Astrocyte (in vitro differentiated cells and primary cell): ENCODE results near the gene FBXW2. TPM values are rescaled to one million over a fixed set of nuclear protein-coding genes. Genes with fewer than 3 reads are reported as not detected.
"Not testable (repeated sequence)": the region's sequence is repeated elsewhere in the genome, so short reads cannot be mapped to it uniquely, and the experiment has no call there.

Experiments
- DNase-seq: peaks from one replicate; pipeline ENCODE4 v3.0.0-alpha.2; 2010; ENCODE audit warnings: low read depth
- FAIRE-seq: peaks from 2 replicates; lab custom pipeline; 2011; peaks lifted over from hg19 to GRCh38; lab: Jason Lieb, UNC
- H2AFZ ChIP-seq: 2 replicates; pipeline ENCODE4 v1.6.0; 2012; ENCODE audit warnings: low read depth, low read length, inconsistent platforms
- H3K27ac ChIP-seq: 2 replicates; pipeline ENCODE4 v1.5.1; 2011; ENCODE audit warnings: low read depth, low read length, inconsistent platforms
- H3K27me3 ChIP-seq: 2 replicates; pipeline ENCODE4 v1.6.0; 2011; ENCODE audit warnings: low read length, inconsistent platforms; ENCODE audit not compliant: insufficient read depth
- H3K36me3 ChIP-seq: 2 replicates; pipeline ENCODE4 v1.5.1; 2011; ENCODE audit warnings: low read length, inconsistent platforms; ENCODE audit not compliant: insufficient read depth
- H3K4me1 ChIP-seq: 2 replicates; pipeline ENCODE4 v1.5.1; 2011; ENCODE audit warnings: low read length, inconsistent platforms; ENCODE audit not compliant: insufficient read depth
- H3K4me2 ChIP-seq: 2 replicates; pipeline ENCODE4 v1.6.0; 2012; ENCODE audit warnings: low read length, inconsistent platforms
- H3K4me3 ChIP-seq: 2 replicates; pipeline ENCODE4 v1.5.1; 2011; ENCODE audit warnings: low read depth, mild to moderate bottlenecking, low read length, inconsistent platforms; ENCODE audit not compliant: insufficient read depth
- H3K79me2 ChIP-seq: 2 replicates; pipeline ENCODE4 v1.6.0; 2012; ENCODE audit warnings: mild to moderate bottlenecking, low read length, inconsistent platforms; ENCODE audit not compliant: insufficient read depth
- H3K9ac ChIP-seq: 2 replicates; pipeline ENCODE4 v1.6.0; 2012; ENCODE audit warnings: mild to moderate bottlenecking, low read length, inconsistent platforms
- H3K9me3 ChIP-seq: 2 replicates; pipeline ENCODE4 v1.5.1; 2012; ENCODE audit warnings: low read depth, mild to moderate bottlenecking, low read length, inconsistent platforms; ENCODE audit not compliant: insufficient read depth
- H4K20me1 ChIP-seq: 2 replicates; pipeline ENCODE4 v1.6.0; 2012; ENCODE audit warnings: low read length, inconsistent platforms; ENCODE audit not compliant: insufficient read depth
- H3K27ac Mint-ChIP-seq: one replicate; pipeline ENCODE4 v1.8.0; 2021; ENCODE audit warnings: mild to moderate bottlenecking, mixed read lengths; ENCODE audit not compliant: unreplicated experiment
- H3K27me3 Mint-ChIP-seq: one replicate; pipeline ENCODE4 v1.8.0; 2021; ENCODE audit warnings: low read depth, mixed read lengths; ENCODE audit not compliant: unreplicated experiment
- H3K36me3 Mint-ChIP-seq: one replicate; pipeline ENCODE4 v1.8.0; 2021; ENCODE audit warnings: low read depth, mixed read lengths; ENCODE audit not compliant: unreplicated experiment
- H3K4me1 Mint-ChIP-seq: one replicate; pipeline ENCODE4 v1.8.0; 2021; ENCODE audit warnings: low read depth, mixed read lengths; ENCODE audit not compliant: unreplicated experiment
- H3K4me3 Mint-ChIP-seq: one replicate; pipeline ENCODE4 v1.8.0; 2021; ENCODE audit warnings: mild to moderate bottlenecking, moderate library complexity, mixed read lengths; ENCODE audit not compliant: unreplicated experiment
- H3K9me3 Mint-ChIP-seq: one replicate; pipeline ENCODE4 v1.8.0; 2021; ENCODE audit warnings: mild to moderate bottlenecking, mixed read lengths; ENCODE audit not compliant: unreplicated experiment
- EZH2 ChIP-seq: IDR thresholded peaks from 2 replicates; pipeline ENCODE4 v1.6.1; 2012; ENCODE audit warnings: mild to moderate bottlenecking, low read length, inconsistent platforms; ENCODE audit not compliant: insufficient read depth
- total RNA-seq: library from RNA; stranded (reverse); gene quantifications from 2 replicates; pipeline ENCODE4 v1.2.1, GENCODE V29; 2021
- TF ChIP-seq, protein P1 (sequence below): IDR thresholded peaks from 2 replicates; pipeline ENCODE4 v1.5.1; 2011; ENCODE audit warnings: low read depth, mild to moderate bottlenecking, inconsistent platforms, low read length, moderate library complexity; ENCODE audit not compliant: insufficient read depth

FBXW2 gene
- total RNA-seq, 1 donor from 2014 or later = 65.7 TPM

DNA sequence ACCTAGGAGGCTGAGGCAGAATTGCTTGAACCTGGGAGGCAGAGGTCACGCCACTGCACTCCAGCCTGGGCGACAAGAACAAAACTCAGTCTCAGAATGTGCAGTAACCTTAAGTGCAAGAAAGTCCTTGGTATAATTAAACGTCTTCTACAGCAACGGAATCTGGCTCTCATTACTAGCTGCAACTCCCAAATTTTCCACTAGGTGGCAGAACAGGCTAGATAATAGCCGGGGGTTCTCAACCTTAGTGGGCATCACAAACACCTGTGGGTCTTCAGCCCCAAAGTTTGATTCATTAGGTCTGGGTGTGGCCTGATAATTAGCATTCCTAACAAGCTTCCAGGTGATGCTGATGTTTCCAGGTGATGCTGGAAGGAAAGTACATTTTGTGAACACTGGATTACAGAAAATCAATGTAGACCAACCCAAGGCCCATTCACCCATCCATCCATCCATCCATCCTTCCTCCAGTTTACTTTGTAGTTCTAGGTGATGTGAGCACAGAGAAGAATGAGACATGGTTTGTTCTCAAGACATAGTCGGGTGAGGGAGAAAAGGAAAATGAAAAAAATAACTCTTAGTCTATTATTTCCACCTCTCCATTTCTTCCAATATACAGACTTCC lies 37.3 kb downstream of the FBXW2 start:
- Mint-ChIP-seq H3K27ac (no peak overlapping the region), H3K9me3 (no peaks in the 10 kb centered on the region), H3K27me3 (no peaks in the 10 kb centered on the region), H3K4me3 (no peak overlapping the region), H3K4me1 (peaks cover 3% of the 10 kb centered on the region), H3K36me3 (no peaks in the 10 kb centered on the region)
- Histone ChIP-seq H3K4me2 (no peak overlapping the region), H3K9ac (no peak overlapping the region), H3K4me1 (no peaks in the 10 kb centered on the region), H3K27me3 (no peaks in the 10 kb centered on the region), H4K20me1 (peaks cover 10% of the 10 kb centered on the region), H3K27ac (no peak overlapping the region), H3K9me3 (no peaks in the 10 kb centered on the region), H3K36me3 (peaks cover 7% of the 10 kb centered on the region), H3K79me2 (no peaks in the 10 kb centered on the region), H2AFZ (no peak overlapping the region), H3K4me3 (no peak overlapping the region)
- no peak for TF ChIP-seq EZH2
- TF ChIP-seq, protein P1, sequence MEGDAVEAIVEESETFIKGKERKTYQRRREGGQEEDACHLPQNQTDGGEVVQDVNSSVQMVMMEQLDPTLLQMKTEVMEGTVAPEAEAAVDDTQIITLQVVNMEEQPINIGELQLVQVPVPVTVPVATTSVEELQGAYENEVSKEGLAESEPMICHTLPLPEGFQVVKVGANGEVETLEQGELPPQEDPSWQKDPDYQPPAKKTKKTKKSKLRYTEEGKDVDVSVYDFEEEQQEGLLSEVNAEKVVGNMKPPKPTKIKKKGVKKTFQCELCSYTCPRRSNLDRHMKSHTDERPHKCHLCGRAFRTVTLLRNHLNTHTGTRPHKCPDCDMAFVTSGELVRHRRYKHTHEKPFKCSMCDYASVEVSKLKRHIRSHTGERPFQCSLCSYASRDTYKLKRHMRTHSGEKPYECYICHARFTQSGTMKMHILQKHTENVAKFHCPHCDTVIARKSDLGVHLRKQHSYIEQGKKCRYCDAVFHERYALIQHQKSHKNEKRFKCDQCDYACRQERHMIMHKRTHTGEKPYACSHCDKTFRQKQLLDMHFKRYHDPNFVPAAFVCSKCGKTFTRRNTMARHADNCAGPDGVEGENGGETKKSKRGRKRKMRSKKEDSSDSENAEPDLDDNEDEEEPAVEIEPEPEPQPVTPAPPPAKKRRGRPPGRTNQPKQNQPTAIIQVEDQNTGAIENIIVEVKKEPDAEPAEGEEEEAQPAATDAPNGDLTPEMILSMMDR = peak; percentile 87
- FAIRE-seq = peak; percentile 5
- no peak for DNase-seq

DNA sequence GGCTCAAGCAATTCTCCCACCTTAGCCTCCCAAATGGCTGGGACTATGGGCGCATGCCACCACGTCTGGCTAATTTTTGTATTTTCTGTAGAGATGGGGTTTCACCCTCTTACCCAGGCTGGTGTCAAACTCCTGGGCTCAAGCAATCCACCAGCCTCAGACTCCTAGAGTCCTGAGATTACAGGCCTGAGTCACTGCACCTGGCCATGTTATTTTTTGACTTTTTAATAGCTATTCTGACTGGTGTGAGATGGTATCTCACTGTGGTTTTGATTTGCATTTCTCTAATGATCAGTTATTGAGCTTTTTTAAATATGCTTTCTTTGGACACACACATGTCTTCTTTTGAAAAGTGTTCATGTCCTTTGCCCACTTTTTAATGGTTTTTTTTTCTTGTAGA lies 38.2 kb downstream of the FBXW2 start:
- no peaks in the 10 kb centered on the region for H3K4me1 ChIP-seq
- DNase-seq (no peak), FAIRE-seq (no peak)
- H3K27me3 ChIP-seq = no peaks in the 10 kb centered on the region
- no peak overlapping the region for H3K4me3 ChIP-seq
- no peaks in the 10 kb centered on the region for H3K36me3 Mint-ChIP-seq
- no peaks in the 10 kb centered on the region for H3K27me3 Mint-ChIP-seq
- no peaks in the 10 kb centered on the region for H3K9me3 Mint-ChIP-seq
- no peak overlapping the region for H3K27ac Mint-ChIP-seq
- peaks cover 2% of the 10 kb centered on the region for H3K36me3 ChIP-seq
- H3K4me2 ChIP-seq = no peak overlapping the region
- no peaks in the 10 kb centered on the region for H3K9me3 ChIP-seq
- no peak for TF ChIP-seq EZH2
- TF ChIP-seq, protein P1 = no peak
- H3K4me3 Mint-ChIP-seq = no peak overlapping the region
- no peak overlapping the region for H3K27ac ChIP-seq
- no peaks in the 10 kb centered on the region for H3K4me1 Mint-ChIP-seq
- peaks cover 5% of the 10 kb centered on the region for H4K20me1 ChIP-seq
- H3K79me2 ChIP-seq = no peaks in the 10 kb centered on the region
- no peak overlapping the region for H3K9ac ChIP-seq
- H2AFZ ChIP-seq = no peak overlapping the region

DNA sequence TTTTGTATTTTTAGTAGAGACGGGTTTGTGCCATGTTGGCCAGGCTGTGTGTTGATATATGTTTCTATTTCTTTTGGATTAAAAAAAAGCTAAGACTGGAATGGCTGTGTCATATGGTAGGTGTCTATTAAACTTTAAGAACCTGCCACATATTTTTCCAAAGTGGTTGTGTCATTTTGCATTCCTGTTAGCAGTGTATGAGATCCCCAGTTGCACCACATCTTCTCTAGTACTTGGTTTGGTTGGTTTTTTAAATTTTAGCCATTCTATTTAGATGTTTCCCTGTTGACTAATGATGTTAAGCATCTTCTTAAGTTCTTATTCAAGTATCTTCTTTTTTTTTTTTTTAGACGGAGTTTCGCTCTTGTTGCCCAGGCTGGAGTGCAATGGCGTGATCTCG lies 42.8 kb downstream of the FBXW2 start:
- no peak overlapping the region for H3K9ac ChIP-seq
- Mint-ChIP-seq H3K4me1 (no peaks in the 10 kb centered on the region), H3K9me3 (peaks cover 1% of the 10 kb centered on the region), H3K4me3 (no peak overlapping the region), H3K27me3 (no peaks in the 10 kb centered on the region), H3K27ac (no peak overlapping the region), H3K36me3 (peaks cover 2% of the 10 kb centered on the region)
- FAIRE-seq = no peak
- no peak for DNase-seq
- no peak overlapping the region for H3K4me2 ChIP-seq
- H3K4me1 ChIP-seq = no peaks in the 10 kb centered on the region
- no peaks in the 10 kb centered on the region for H3K79me2 ChIP-seq
- H3K36me3 ChIP-seq = no peaks in the 10 kb centered on the region
- no peaks in the 10 kb centered on the region for H4K20me1 ChIP-seq
- TF ChIP-seq EZH2 = no peak
- TF ChIP-seq, protein P1 = no peak
- H3K27me3 ChIP-seq = no peaks in the 10 kb centered on the region
- H3K9me3 ChIP-seq = no peaks in the 10 kb centered on the region
- H3K27ac ChIP-seq = no peak overlapping the region
- H3K4me3 ChIP-seq = no peak overlapping the region
- no peak overlapping the region for H2AFZ ChIP-seq

DNA sequence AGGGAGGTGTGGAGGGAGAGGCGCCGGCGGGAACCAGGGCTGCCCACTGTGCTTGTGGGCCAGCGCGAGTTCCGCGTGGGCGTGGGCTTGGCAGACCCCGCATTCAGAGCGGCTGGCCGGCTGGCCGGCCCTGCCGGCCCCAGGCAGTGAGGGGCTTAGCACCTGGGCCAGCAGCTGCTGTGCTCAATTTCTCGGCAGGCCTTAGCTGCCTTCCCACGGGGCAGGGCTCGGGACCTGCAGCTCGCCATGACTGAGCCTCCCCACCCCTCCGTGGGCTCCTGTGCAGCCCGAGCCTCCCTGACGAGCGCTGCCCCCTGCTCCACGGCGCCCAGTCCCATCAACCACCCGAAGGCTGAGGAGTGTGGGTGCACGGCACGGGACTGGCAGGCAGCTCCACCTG lies 46.9 kb downstream of the FBXW2 start:
- not testable (repeated sequence) for H3K4me1 ChIP-seq, H3K9me3 Mint-ChIP-seq, H3K36me3 ChIP-seq, H3K27ac ChIP-seq, H3K4me1 Mint-ChIP-seq, FAIRE-seq, H3K4me3 Mint-ChIP-seq, H3K9me3 ChIP-seq, H2AFZ ChIP-seq, H3K79me2 ChIP-seq, H3K4me2 ChIP-seq, H3K36me3 Mint-ChIP-seq, H3K27me3 ChIP-seq, H4K20me1 ChIP-seq, H3K27ac Mint-ChIP-seq, H3K27me3 Mint-ChIP-seq, H3K4me3 ChIP-seq, H3K9ac ChIP-seq, DNase-seq
